Skeletal muscle satellite cell (primary cell): ENCODE results near the gene COL5A2. TPM values are rescaled to one million over a fixed set of nuclear protein-coding genes. Genes with fewer than 3 reads are reported as not detected.
A peak's percentile ranks its signal among the peaks of the same experiment; 100 is the strongest.

ENCODE experiments used
- H3K27me3 ChIP-seq: 2 replicates; pipeline ENCODE4 v1.7.0; 2013; ENCODE audit warnings: low read length; ENCODE audit not compliant: control insufficient read depth, insufficient read depth
- H3K36me3 ChIP-seq: 2 replicates; pipeline ENCODE4 v1.7.0; 2013; ENCODE audit warnings: mild to moderate bottlenecking, control low read depth, low read length; ENCODE audit not compliant: insufficient read depth
- H3K4me1 ChIP-seq: 2 replicates; pipeline ENCODE4 v1.7.0; 2013; ENCODE audit warnings: low read length; ENCODE audit not compliant: control insufficient read depth, insufficient read depth
- H3K4me2 ChIP-seq: 2 replicates; pipeline ENCODE4 v1.7.0; 2013; ENCODE audit warnings: mild to moderate bottlenecking, low read length
- H3K4me3 ChIP-seq: 2 replicates; pipeline ENCODE4 v1.7.0; 2013; ENCODE audit warnings: low read length
- H3K9ac ChIP-seq: 2 replicates; pipeline ENCODE4 v1.7.0; 2013; ENCODE audit warnings: mild to moderate bottlenecking, low read depth, low read length, moderate library complexity
- H3K9me3 ChIP-seq: replicated peaks from 2 replicates; pipeline ENCODE4 v1.7.0; 2013; ENCODE audit warnings: mild to moderate bottlenecking, control low read depth, low read length
- total RNA-seq: library from RNA; depleted of rRNA; stranded (reverse); fragments of >200 nt; gene quantifications from 2 replicates; pipeline ENCODE4 v1.2.3, GENCODE V29; 2012; rRNA removed

Gene COL5A2
- total RNA-seq, result 170 and 179 TPM in 2 replicates

- H3K9ac ChIP-seq, result peak within 1 kb of the TSS; percentile 96
- H3K36me3 ChIP-seq, result peaks cover 8% of the 10 kb centered on the region
- peaks cover 15% of the 10 kb centered on the region for H3K4me1 ChIP-seq
- peak within 1 kb of the TSS; percentile 83 for H3K4me3 ChIP-seq
- H3K27me3 ChIP-seq, result no peaks in the 10 kb centered on the region
- H3K4me2 ChIP-seq, result peak within 1 kb of the TSS; percentile 90
- H3K9me3 ChIP-seq, result no peaks in the 10 kb centered on the region
Observed at GRCh38 chr2:189179570-189179950, at the start of gene COL5A2. TSS of gene COL5A2 (minus strand) at chr2:189179761. CDS start at chr2:189179604, 157 bp downstream.

- H3K4me1 ChIP-seq, result peaks cover 29% of the 10 kb centered on the region
- no peak overlapping the region for H3K9ac ChIP-seq
- no peak overlapping the region for H3K4me3 ChIP-seq
- H3K27me3 ChIP-seq, result no peaks in the 10 kb centered on the region
- H3K4me2 ChIP-seq, result no peak overlapping the region
- H3K9me3 ChIP-seq, result no peaks in the 10 kb centered on the region
- no peaks in the 10 kb centered on the region for H3K36me3 ChIP-seq
Observed at GRCh38 chr2:189226017-189226416, 46.5 kb upstream of the COL5A2 start.

- H3K27me3 ChIP-seq, result no peaks in the 10 kb centered on the region
- H3K9me3 ChIP-seq, result no peaks in the 10 kb centered on the region
- no peak overlapping the region for H3K4me3 ChIP-seq
- no peak overlapping the region for H3K9ac ChIP-seq
- no peak overlapping the region for H3K4me2 ChIP-seq
- no peaks in the 10 kb centered on the region for H3K36me3 ChIP-seq
- peaks cover 31% of the 10 kb centered on the region for H3K4me1 ChIP-seq
Observed at GRCh38 chr2:189225032-189225431, 45.5 kb upstream of the COL5A2 start.

- Histone ChIP-seq H3K4me3 (peak overlapping the region; percentile 11), H3K4me1 (peaks cover 39% of the 10 kb centered on the region), H3K9me3 (no peaks in the 10 kb centered on the region), H3K4me2 (peak overlapping the region; percentile 77), H3K9ac (peak overlapping the region; percentile 61), H3K36me3 (no peaks in the 10 kb centered on the region), H3K27me3 (no peaks in the 10 kb centered on the region)
Observed at GRCh38 chr2:189222468-189223105, 43.0 kb upstream of the COL5A2 start.

DNA sequence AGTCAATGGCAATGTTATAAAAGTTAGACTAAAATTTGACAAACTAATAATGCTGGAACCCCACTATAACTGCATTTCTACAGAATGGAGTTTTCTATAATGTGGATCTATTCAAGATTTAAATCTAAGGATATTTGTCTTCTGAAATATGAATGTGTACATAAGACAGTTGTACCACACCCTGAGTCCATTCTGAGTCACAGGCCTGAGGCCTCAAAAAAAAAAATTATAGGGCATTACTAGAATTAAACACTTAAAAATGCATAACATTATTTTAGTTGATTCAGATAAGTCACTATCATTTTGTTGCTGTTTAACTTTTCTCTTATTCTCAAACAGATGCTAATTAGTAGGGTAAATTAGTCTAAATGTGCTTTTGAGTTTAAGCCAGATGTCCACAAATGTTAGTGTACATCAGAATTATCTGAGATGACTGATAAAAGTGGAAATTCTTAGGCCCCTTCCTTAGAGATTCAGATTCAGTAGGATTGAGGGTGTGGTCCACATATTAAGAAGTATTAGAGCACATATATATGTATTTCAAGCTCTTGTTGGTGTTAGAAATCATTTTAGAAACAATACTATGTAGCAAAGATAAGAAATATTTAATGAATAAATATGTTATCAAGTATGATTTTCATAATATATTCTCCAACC, 42.4 kb upstream of the COL5A2 start:
- H3K4me3 ChIP-seq, result peak overlapping the region; percentile 11
- H3K4me2 ChIP-seq, result peak overlapping the region; percentile 77
- H3K27me3 ChIP-seq, result no peaks in the 10 kb centered on the region
- H3K9me3 ChIP-seq, result no peaks in the 10 kb centered on the region
- H3K9ac ChIP-seq, result peak overlapping the region; percentile 61
- peaks cover 45% of the 10 kb centered on the region for H3K4me1 ChIP-seq
- H3K36me3 ChIP-seq, result no peaks in the 10 kb centered on the region

DNA sequence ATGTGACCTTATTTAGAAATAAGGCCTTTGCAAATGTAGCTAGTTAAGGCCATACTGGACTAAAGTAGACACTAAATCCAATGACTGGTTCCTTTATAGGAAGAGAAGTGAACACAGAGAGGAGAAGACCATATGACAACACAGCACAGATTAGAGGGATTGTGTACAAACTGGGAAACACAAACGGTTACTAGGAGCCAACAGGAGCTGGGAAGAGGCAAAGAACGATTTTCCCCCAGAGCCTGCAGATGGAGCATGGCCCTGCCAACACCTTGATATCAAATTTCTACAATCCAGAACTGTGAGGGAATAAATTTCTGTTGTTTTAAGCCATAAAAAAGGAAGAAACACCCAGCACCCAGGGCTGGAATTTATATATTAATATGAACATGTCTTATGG, 38.7 kb upstream of the COL5A2 start:
- Histone ChIP-seq H3K4me3 (no peak overlapping the region), H3K9me3 (no peaks in the 10 kb centered on the region), H3K4me2 (no peak overlapping the region), H3K4me1 (peaks cover 51% of the 10 kb centered on the region), H3K9ac (no peak overlapping the region), H3K36me3 (no peaks in the 10 kb centered on the region), H3K27me3 (no peaks in the 10 kb centered on the region)

- Histone ChIP-seq H3K4me3 (no peak overlapping the region), H3K9ac (no peak overlapping the region), H3K9me3 (no peaks in the 10 kb centered on the region), H3K27me3 (no peaks in the 10 kb centered on the region), H3K36me3 (no peaks in the 10 kb centered on the region), H3K4me2 (peak overlapping the region; percentile 39), H3K4me1 (peaks cover 50% of the 10 kb centered on the region)
Observed at GRCh38 chr2:189217541-189217940, 38.0 kb upstream of the COL5A2 start.

GRCh38 chr2:189217051-189217450, 37.5 kb upstream of the COL5A2 start:
- Histone ChIP-seq H3K27me3 (no peaks in the 10 kb centered on the region), H3K9me3 (no peaks in the 10 kb centered on the region), H3K4me3 (no peak overlapping the region), H3K4me1 (peaks cover 46% of the 10 kb centered on the region), H3K4me2 (peak overlapping the region; percentile 39), H3K36me3 (no peaks in the 10 kb centered on the region), H3K9ac (no peak overlapping the region)

DNA sequence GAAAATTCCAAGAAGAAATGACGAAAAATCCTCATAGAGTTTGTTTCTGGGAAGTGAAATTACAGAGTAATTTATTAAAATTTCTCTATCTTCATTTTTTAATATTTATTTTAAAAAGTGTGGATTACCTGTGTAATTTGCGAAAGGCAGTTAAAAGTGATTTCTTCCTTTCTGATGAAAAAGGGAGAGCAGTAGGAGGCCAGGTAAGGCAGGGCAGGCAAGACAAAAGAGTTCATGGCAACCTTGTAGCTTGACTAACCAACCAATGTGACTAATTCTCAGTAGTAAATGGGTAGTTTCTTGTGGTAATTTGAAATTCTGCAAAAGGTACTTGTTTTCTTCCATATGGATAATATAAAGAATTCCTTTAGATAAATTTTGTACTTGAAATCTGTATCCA, 34.9 kb upstream of the COL5A2 start:
- Histone ChIP-seq H3K4me2 (no peak overlapping the region), H3K4me3 (no peak overlapping the region), H3K9ac (no peak overlapping the region), H3K4me1 (peaks cover 58% of the 10 kb centered on the region), H3K27me3 (no peaks in the 10 kb centered on the region), H3K36me3 (no peaks in the 10 kb centered on the region), H3K9me3 (no peaks in the 10 kb centered on the region)

DNA sequence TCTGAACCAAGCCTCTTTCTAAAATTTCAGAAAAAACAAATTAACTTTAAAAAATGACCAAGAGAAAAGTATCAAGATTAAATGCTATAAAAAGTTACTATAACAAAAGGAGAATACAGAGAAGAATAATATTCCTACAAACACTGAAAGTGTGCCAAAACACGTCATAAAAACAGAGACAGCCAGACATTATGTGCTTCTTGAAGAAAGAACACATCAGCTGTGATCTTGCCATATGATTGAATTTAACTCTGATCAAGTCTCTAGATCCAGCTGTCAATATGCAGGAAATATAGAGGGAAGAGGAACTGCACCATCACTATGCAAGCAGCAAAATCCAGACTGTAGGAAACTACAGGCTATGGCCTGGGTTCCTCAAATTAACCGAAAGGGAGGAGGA, 33.7 kb upstream of the COL5A2 start:
- Histone ChIP-seq H3K4me3 (no peak overlapping the region), H3K4me2 (no peak overlapping the region), H3K27me3 (no peaks in the 10 kb centered on the region), H3K36me3 (no peaks in the 10 kb centered on the region), H3K4me1 (peaks cover 66% of the 10 kb centered on the region), H3K9ac (no peak overlapping the region), H3K9me3 (no peaks in the 10 kb centered on the region)

DNA sequence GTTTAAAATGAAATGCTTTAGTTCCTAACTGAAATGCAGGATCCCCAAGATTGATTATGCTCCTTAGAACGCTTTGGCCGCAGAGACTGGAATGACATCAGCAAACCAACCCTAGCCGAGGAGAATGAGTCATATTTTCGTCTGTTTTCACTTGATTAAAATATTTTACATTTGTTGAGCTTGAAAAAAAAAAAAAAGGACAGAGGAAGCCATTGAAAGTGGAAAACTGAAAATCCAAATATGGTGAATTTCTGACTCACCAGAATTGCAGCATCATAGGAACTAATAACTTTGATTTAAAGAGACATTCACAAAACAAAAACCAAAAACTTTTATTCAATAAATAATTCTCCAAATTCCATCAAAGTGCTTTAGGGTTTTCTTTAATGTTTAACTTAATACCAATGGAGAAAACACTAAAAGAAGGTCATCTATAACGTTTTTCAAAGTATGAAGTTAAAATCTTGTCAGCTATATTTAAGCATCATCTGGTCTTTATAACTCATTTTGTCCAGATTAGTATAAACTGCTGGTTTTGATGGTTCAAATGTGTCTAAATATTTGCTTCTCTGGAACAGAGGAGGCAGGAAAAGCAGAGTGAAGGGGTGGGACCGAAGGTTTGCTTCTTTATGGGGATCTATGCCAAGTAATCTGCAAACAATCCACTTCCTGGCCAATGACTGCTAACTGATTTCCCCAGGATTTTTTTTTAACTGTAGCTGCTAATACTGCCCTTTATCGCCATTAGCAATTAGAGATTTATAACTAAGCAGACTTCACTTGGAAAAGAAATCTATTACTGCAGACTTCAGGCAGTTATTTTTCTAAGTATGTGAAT, 30.9 kb upstream of the COL5A2 start:
- Histone ChIP-seq H3K36me3 (no peaks in the 10 kb centered on the region), H3K9me3 (no peaks in the 10 kb centered on the region), H3K4me3 (peak overlapping the region; percentile 61), H3K9ac (peak overlapping the region; percentile 90), H3K27me3 (no peaks in the 10 kb centered on the region), H3K4me2 (peak overlapping the region; percentile 81), H3K4me1 (peaks cover 48% of the 10 kb centered on the region)
